Kidney (tissue), 14 donors: ENCODE measurements around the gene GH1. TPM values are rescaled to one million over a fixed set of nuclear protein-coding genes. Genes with fewer than 3 reads are reported as not detected.
A peak's percentile ranks its signal among the peaks of the same experiment; 100 is the strongest.

Source experiments
- DNase-seq, 5 donors: peaks; one replicate each; pipeline ENCODE4 v3.0.0-alpha.2; 2013 to 2020
- FAIRE-seq: peaks from 2 replicates; lab custom pipeline; 2012; peaks lifted over from hg19 to GRCh38; lab: Jason Lieb, UNC
- H3K27ac ChIP-seq, 2 donors: one replicate each; pipeline ENCODE4 v1.7.0; 2013; ENCODE audit warnings: low read depth in 2 of 2, low read length in 2 of 2, inconsistent platforms in 1 of 2
- H3K27me3 ChIP-seq: one replicate; pipeline ENCODE4 v1.7.1; 2013; ENCODE audit warnings: low read length, inconsistent platforms; ENCODE audit not compliant: control insufficient read depth, insufficient read depth
- H3K36me3 ChIP-seq, 3 donors: one replicate each; pipeline versions ENCODE4 v1.7.0 to v1.7.1; 2013; ENCODE audit warnings: low read length in 3 of 3, control low read depth in 1 of 3, inconsistent platforms in 1 of 3; ENCODE audit not compliant: insufficient read depth in 3 of 3, control insufficient read depth in 2 of 3
- H3K4me1 ChIP-seq, 3 donors: one replicate each; pipeline versions ENCODE4 v1.7.0 to v1.7.1; 2013; ENCODE audit warnings: low read length in 3 of 3, inconsistent platforms in 1 of 3, low read depth in 1 of 3; ENCODE audit not compliant: control insufficient read depth in 2 of 3, insufficient read depth in 2 of 3
- H3K4me3 ChIP-seq, 3 donors: one replicate each; pipeline versions ENCODE4 v1.7.0 to v1.8.1; 2013; ENCODE audit warnings: low read length in 3 of 3, control low read depth in 1 of 3, inconsistent platforms in 1 of 3
- H3K9ac ChIP-seq, 3 donors: one replicate each; pipeline versions ENCODE4 v1.7.0 to v1.7.1; 2013; ENCODE audit warnings: low read length in 3 of 3, control low read depth in 1 of 3, inconsistent platforms in 1 of 3
- H3K9me3 ChIP-seq, 3 donors: one replicate each; pipeline versions ENCODE4 v1.7.0 to v1.7.1; 2013; ENCODE audit warnings: low read length in 3 of 3, control low read depth in 1 of 3, inconsistent platforms in 1 of 3; ENCODE audit not compliant: control insufficient read depth in 2 of 3, insufficient read depth in 1 of 3
- intact Hi-C: fragments of 100-400 bp; cut with DNase I; formaldehyde crosslinking; loops from one replicate; pipeline ENCODE4 v1.11.1; 2022
- polyA plus RNA-seq: library from polyadenylated mRNA; stranded (reverse); fragments of 350-450 nt; fragmentation: Illumina TruSeq; extraction: RNeasy Lipid Tissue Mini Kit (QIAGEN cat#74804); gene quantifications from one replicate; pipeline ENCODE4 v1.2.3, GENCODE V29; 2014; ENCODE audit warnings: low read depth, low replicate concordance; ENCODE audit not compliant: insufficient read depth
- total RNA-seq: library from RNA; stranded (reverse); fragmentation: NEBNext Ultra II Directional; extraction: Animal tissue kit (Norgen Biotek cat#: 25700); gene quantifications from one replicate; pipeline ENCODE4 v1.2.1, GENCODE V29; 2021
- TF ChIP-seq, protein P1 (sequence below): IDR thresholded peaks from 3 replicates; pipeline ENCODE4 v1.5.1; 2012; ENCODE audit warnings: mild to moderate bottlenecking, moderate library complexity, borderline replicate concordance; ENCODE audit not compliant: insufficient read depth; ENCODE audit errors: extremely low read depth
- donor health status: control.
- donor health status: control.
- donor health status: control.
- donor health status: control.
- donor health status: control.
- donor health status: DM: yes; HTN: yes; CAD: no.
- donor health status: Normal renal cell carcinoma (clear cell type).

GH1 gene
- total and polyA plus RNA-seq, 2 donors from 2014 or later: not detected

DNA sequence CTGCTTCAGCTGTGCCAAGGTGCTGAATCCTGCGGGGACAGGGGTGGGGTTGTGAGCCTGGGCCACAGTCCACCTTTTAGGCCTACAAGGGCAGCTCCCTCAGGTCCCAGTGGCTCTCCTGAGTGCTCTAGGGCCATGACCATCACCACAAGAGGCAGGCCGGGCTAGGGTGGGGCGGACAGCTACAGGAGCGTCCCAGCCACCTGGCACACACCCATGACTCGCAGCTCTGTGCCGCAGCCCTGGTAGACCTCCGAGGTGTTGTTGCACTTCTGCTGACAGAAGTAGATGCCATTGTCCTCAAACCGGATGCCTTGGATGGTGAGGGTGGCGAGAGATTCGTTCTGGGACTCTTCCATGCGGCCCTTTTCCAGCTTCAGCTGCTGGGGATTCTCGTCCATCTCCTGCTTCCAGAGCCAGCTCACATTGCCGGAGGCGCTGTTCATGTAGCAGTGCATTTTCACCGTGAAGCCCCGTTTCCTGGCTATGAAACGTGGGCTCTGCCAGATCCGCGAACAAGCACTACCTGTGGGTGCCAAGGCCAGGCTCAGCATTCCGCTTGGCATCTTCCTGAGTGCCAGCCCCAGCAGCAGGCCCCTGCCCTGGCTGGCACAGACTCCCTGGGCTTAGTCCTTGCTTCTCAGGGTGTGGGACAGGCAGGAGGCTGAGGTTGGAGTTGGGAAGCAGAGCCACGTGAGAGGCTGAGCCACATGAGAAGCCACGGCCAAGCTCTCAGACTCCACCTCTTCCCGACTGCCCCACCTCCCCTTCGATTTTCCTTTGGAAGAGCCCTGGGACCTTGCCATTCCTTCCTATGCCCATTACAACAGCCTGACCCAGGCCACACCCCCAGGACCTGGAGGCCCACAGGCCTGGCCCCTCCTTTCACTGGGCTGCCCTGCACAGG is 11.5 kb upstream of the GH1 start:
- DNase-seq: peak in 3 of 5 donors; percentile 7 to 71 (median 33)
- no peaks in the 10 kb centered on the region for H3K9me3 ChIP-seq
- H3K27ac ChIP-seq: no peak overlapping the region
- no peaks in the 10 kb centered on the region for H3K27me3 ChIP-seq
- TF ChIP-seq, protein P1, sequence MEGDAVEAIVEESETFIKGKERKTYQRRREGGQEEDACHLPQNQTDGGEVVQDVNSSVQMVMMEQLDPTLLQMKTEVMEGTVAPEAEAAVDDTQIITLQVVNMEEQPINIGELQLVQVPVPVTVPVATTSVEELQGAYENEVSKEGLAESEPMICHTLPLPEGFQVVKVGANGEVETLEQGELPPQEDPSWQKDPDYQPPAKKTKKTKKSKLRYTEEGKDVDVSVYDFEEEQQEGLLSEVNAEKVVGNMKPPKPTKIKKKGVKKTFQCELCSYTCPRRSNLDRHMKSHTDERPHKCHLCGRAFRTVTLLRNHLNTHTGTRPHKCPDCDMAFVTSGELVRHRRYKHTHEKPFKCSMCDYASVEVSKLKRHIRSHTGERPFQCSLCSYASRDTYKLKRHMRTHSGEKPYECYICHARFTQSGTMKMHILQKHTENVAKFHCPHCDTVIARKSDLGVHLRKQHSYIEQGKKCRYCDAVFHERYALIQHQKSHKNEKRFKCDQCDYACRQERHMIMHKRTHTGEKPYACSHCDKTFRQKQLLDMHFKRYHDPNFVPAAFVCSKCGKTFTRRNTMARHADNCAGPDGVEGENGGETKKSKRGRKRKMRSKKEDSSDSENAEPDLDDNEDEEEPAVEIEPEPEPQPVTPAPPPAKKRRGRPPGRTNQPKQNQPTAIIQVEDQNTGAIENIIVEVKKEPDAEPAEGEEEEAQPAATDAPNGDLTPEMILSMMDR: no peak
- no peak overlapping the region for H3K4me3 ChIP-seq
- FAIRE-seq: no peak
- H3K9ac ChIP-seq: no peak overlapping the region
- H3K36me3 ChIP-seq: no peaks in the 10 kb centered on the region
- peaks cover 0 to 6% (median 0%) of the 10 kb centered on the region in 3 donors for H3K4me1 ChIP-seq
- intact Hi-C loops: no loop called here

GRCh38 chr17:63928966-63929695 is 10.5 kb upstream of the GH1 start:
- FAIRE-seq (no peak), DNase-seq (peak in 1 of 5 donors; percentile 56)
- H3K36me3 ChIP-seq: no peaks in the 10 kb centered on the region
- TF ChIP-seq, protein P1: no peak
- H3K9me3 ChIP-seq: no peaks in the 10 kb centered on the region
- peaks cover 0 to 6% (median 0%) of the 10 kb centered on the region in 3 donors for H3K4me1 ChIP-seq
- intact Hi-C loops: no loop called here
- no peak overlapping the region for H3K27ac ChIP-seq
- H3K27me3 ChIP-seq: no peaks in the 10 kb centered on the region
- no peak overlapping the region for H3K4me3 ChIP-seq
- H3K9ac ChIP-seq: no peak overlapping the region

DNA sequence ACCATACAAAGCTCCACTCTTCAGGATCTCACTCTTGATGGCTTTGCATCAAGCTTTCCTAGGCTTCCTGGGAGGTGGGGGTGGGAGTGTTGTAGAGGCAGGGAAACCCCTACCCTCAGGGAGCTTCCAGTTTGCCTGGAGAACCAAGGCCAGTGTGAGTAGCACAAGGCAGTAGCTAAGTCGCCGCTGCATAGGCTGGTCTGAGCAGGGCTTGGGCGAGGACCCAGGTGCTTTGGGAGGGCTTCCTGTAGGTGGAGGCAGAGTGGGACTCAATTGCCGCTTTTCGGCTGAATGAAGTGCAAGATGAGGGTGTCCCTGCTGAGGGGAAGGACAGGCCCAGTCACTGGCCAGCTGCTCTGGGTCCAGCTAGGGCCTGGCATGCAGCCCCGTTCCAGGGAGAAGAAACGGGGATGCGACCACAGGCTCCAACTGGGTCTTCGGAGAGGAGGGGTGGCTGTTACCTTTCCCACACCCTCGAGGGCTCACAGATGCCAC is 9.6 kb upstream of the GH1 start:
- Histone ChIP-seq H3K4me3 (no peak overlapping the region), H3K9me3 (no peaks in the 10 kb centered on the region), H3K9ac (no peak overlapping the region), H3K4me1 (peaks cover 0 to 6% (median 0%) of the 10 kb centered on the region in 3 donors), H3K27ac (no peak overlapping the region), H3K36me3 (no peaks in the 10 kb centered on the region), H3K27me3 (no peaks in the 10 kb centered on the region)
- intact Hi-C loops: no loop called here
- DNase-seq: peak in 2 of 5 donors; percentile 19 to 38
- TF ChIP-seq, protein P1: no peak
- FAIRE-seq: no peak
